Stimulated activated CD4-positive, alpha-beta T cell treated with anti-CD3 and anti-CD28 coated beads, Interleukin-2, amount 100 ng/mL, for 48 hours (primary cell): Measurements from ENCODE around the gene PRLR.

Source experiments
- DNase-seq, 2 donors: peaks; one replicate each; pipeline ENCODE4 v3.0.0-alpha.2; 2020

PRLR gene

DNA sequence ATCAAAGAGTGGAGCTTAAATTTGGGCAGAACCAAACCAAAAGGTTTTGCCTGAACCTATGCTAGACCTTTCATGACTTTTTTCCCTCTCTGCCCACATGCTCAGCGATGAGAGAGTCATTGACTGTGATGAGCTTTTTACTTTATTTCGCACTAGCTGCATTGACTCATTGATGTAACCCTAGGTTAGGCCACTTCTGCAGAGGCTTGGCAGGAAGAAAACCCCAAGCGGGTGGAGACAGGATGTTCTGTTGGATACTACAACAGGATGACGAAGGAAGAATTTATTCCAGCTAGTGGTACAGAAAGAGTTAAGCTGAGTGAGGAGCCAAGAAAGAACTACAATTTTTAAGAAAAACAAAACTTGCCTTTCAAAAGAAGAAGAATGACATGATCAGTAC is 201.0 kb downstream of the PRLR start:
- no peak for DNase-seq

DNA sequence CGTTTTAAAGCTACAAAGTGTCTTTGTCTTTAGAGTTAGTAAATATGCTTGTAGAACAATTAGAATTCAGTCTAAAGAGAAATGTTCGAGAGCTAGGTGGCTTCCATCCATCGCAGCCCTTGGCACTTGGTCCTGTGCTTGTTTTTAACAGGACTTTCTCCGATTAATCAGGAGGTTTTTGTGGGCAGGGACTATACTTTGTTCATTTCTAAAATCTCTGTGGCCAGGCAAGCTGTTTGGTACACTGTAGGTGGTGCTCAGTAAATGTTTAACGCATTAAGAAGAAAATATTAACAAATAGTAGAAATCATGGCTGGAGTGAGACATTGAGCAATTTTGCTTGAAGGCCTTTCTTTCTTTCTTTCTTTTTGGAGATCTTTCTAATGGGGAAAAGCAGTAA is 203.3 kb downstream of the PRLR start:
- DNase-seq = no peak

DNA sequence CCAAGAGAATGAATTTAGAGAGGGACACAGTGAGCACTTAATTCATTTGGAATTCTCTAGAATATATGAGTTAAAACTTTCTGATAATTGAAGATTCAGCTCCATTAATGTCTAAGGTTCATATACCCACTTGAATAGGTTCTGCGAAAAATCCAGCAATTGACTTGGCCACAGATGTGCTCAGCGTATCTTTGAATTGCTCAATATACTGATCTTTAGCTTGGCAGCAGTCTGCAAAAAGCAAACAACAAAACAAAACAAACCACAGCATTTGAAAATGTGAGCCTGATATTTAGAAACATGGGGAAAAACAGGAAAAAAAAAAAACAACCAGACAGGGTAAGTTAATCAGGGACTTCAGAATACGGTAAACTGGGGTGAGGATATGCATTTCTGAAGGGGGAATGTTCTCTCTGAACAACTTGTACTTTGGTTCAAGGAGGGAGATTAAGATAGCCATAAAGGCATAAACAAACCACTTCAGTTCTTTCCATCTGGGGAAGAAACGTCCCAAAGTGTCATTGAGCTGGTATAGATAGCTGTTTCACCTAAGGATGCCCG is 203.9 kb downstream of the PRLR start:
- no peak for DNase-seq

DNA sequence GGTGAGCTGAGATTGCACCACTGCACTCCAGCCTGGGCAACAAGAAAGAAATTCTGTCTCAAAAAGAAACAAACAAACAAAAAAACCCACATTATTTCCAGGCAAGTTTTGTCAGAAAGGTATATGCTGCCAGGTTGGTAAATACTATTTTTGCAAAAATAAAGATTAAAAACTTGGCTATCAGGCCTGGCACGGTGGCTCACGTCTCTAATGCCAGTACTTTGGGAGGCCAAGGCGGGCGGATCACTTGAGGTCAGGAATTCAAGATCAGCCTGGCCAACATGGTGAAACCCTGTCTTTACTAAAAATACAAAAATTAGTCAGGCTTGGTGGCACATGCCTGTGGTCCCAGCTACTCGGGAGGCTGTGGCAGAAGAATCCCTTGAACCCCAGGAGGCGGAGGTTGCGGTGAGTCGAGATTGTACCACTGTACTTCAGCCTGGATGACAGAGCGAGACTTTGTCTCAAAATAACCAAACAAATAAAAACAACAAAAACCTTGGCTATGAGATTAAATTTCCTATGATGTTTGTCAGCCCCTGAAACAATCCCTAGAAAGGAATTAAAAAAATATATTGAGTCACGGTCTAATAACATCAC is 205.3 kb downstream of the PRLR start:
- no peak for DNase-seq

DNA sequence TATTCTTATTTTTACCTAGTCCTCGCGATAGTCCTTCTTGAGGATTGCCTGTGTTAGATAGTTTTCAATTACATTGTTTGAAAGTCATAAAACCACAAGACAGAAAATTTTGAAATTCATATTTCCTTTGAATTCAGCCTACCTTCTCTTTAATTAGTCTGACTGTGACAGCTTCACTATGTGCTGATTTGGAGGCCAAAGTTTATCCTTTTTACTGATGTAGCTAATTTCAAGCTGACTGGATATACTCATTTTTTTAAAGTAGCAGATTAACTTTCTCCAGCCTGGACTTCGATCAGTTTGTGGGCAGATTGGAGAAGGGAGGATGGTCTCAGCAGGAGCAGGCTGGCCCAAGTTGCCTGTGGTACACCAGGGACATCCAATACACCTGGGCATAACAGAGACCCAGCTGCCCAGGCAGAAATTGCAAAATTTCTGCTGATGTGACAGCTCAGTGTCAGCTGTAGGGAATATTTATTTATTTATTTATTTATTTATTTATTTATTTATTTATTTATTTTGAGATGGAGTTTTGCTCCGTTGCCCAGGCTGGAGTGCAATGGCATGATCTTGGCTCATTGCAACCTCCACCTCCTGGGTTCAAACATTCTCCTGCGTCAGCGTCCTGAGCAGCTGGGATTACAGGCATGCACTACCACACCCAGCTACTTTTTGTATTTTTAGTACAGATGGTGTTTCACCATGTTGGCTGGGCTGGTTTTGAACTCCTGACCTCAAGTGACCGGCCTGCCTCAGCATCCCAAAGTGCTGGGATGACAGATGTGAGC is 206.7 kb downstream of the PRLR start:
- no peak for DNase-seq

DNA sequence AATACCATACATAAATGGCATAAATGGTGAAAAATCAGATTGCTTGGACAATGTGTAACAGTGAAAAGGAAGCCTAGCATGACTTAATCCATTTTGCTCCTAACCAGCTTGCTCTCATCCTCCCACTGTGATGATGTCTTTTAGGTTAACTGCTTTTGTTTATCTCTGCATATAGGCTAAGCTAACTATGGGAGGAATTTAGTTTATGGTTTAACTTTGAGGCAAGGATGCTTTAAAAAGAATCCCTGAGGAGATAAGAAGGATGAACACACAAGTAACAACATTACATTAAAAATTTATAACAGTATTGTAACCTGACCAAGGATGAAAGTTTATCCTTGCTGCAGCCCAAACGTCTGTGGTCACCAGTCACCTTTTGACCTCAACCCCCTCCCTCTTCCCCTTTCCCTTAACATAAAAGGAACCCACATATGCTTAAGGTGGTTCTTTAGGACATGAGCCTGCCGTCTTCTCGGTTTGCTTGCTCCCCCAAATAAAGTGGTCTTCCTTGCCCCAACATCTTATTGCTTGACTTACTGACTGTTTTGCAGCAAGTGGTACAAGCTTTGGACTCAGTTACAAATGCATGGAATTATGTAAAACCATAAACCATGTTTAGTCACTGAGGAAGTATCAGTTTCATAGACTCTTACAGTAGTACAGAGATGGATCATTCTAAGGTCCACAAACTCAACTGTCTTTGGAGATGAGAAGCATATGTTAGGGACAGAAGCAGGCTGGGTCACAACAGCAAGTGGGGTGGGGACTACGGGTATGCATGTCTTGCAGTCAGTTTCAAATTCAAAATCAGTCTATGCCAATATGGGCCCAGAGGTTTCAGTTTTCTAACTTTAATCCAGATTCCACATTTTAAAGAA is 213.9 kb downstream of the PRLR start:
- DNase-seq = no peak

DNA sequence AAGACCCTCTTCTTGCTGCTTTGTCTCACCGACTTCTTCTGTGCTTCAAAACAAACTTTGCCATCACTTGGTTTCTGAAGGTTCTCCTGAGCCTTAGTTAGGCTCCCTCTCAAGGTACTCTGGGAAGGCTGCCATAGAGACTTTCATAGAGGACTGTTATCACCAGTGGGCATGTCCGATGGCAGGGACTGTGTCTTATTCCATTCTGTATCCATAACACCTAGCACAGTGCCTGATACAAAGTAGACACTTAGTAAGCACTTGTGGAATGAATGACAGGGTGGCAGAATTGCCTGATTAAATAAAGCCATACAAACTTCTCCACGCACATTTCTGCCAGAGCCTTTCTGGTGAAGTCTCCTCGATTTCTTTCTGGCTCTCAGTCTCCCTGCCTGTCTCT is 215.2 kb downstream of the PRLR start:
- no peak for DNase-seq

DNA sequence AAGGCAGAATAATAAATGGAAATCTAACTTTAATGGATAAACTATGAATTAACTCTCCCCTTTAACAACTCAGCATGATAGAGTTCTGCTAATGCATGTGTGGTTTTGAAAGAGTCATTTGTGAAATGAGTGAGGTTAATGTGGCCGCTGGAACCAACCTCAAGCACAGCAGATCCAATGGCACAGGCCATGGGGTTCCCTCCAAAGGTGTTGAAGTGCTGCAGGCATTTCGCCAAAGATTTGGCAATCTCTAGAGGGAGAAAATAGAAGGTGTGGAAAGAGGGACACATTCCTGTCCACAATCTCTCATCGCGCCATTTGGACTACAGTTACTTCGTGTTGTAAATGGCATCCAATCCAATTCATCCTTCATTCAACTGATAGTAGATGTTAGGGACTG is 217.5 kb downstream of the PRLR start:
- DNase-seq = no peak

DNA sequence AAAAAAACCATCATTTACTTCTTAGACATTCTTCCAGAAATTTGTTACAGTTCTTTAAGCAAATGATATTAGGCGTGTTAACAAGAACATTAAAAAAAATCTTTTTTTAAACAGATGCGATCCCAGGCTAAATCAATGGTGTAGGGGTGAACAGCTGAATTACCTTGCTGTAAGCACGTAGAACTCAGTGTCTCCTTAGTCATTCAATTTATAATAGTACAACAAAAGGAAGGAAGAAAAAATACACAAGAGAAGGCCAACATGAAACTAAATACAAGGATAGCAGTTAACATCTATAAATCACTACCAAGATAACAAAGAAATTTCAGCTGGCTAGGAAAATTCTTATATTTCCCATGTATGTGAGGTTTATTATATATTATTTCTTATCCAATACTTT is 217.9 kb downstream of the PRLR start:
- no peak for DNase-seq

DNA sequence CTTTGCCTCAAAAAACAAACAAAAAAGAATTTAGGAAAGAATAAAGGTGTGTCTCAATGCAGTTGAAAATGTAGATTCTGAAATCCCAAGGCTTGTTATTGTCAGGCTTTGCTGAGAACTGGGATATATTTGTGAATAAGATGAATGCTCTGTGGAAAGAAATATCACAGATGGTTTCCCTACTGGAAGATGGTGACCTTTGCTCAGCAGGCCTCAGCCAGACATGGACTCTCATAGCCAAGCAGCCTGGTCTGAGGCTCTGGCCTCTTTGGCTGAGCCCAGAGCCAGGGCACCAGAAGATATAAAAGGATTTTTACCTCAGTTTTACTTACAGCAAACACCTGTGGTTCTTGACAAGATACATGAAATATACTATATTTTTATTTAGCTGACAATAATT is 219.6 kb downstream of the PRLR start:
- DNase-seq = no peak

DNA sequence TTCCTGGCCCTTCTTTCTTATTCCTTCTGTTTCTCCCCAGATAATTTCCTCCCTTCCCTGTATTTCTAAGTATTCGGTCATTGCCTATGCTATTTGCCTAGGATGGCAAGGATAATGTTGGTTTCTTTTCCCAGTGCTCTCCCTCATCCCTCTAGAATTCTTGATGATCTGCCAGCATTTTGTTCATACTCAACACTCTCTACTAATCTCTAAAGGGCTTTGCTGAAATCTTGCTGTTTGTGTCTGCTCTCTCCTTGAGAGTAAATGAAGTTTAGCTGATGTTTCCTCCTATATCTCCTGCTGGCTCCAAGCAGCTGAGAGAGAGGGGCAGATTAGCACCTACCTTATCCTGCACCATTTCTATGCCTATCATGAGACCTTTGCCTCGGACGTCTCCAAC is 220.6 kb downstream of the PRLR start:
- DNase-seq = no peak

DNA sequence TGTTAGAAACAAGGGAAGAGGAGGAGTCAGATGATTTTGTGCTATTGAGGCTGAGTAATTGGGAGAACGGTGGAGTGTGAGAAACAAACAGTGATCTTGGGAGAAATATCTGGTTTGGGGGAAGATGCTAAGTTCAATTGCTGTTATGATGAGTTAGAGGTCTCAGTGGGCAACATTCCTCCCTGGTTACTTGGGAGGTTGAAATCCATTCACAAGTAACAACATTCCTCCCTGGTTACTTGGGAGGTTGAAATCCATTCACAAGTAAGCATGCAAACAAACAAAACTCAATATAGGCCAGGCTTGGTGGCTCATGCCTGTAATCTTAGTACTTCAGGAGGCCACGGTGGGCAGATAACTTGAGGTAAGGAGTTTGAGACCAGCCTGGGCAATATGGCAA is 221.3 kb downstream of the PRLR start:
- no peak for DNase-seq

DNA sequence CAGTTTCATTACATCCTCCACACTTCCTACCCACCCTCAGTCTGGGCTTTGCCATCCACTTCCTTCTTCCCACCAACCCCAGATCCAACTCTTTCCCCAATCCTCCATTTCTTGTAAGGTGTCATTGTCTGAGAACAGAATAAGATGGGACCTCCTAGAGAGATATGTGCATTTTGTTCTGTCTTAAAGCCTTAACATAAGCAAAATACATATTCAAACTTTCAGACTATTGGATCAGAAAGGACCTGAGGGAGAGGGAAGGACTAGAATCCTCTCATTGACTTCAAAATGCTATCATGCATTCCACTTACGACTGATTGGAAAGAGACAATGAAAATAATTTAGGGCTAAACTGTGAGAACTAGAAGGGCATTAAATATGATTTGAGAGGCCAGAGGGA is 225.5 kb downstream of the PRLR start:
- no peak for DNase-seq

DNA sequence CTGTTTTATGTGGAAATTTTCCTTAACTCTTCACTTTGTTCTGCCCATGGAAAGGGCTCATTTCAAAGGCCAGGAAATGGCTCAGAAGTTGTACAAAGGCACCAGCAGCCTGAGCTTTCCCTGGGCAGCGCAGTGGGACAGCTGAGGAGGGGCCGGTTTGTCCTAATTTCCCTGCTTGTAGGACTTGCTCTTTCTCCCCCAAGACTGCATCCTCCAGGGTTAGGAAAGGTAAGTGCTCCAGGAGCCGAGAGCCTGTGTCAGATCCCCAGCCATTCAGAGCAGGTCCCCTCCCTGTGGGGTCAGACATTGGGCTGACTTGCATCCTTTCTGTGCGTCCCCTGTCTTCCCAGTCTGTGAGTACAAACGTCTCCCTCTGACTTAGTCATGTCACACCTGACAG is 226.1 kb downstream of the PRLR start:
- DNase-seq = no peak

DNA sequence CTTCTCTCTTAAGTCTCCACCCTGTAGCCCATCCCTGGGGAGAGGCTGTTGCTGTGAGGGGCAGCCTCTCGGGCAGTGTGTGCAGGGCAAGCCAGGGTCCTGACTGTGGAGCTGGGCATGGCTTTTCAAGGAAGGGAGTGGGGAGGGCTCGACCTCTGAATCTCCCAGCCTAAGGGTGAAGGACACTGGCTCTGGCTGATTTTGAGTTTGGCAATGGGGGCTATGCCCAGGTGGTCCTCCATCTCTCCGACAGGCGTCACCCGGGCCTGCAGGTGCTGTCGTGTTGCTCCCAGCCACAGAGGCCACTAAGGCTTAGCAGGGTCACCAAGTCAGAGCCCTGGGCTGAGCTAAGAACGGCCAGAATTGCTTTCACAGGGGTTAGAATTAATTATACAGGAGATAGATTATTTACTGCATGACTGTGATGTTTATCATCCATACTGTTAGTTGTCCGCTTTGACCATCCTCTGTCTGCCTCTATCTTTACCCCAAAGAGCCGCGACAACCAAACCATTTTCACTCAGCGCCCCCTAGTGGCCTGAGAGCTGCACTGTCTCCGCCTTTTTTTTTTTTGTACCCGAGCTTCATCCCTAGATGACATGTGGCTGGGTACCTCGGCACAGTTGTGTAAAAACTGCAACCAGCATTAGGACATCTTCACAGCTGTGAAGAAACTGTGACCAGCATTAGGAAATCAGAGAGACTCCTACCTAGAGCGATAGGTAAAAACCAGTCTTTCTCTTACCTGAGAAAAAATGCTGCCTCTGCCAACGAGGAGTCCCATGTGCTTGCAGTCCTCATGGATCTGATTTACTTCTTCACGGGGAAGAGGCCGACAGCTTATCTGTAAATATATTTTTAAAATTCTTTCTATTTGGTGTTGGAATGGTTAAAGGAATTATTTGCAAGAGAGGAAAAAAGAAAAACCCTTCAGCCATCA is 227.0 kb downstream of the PRLR start:
- DNase-seq = peak; percentile 67 to 72

DNA sequence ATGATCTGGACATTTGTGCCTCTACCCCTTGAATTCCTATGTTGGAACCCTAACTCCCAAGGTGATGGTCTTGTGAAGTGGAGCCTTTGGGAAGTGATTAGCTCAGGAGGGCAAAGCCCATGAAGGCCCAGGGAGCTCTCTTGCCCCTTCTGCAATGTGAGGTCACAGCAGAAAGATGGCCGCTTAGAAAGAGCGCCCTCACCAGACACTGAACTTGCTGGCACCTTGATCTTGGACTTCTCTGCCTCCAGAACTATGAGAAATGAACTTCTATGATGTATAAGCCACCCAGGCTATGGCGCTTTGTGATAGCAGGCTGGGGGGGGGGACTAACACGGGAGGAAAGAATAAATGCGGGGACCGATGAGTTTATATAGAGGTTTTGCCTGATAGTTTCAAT is 227.8 kb downstream of the PRLR start:
- no peak for DNase-seq

DNA sequence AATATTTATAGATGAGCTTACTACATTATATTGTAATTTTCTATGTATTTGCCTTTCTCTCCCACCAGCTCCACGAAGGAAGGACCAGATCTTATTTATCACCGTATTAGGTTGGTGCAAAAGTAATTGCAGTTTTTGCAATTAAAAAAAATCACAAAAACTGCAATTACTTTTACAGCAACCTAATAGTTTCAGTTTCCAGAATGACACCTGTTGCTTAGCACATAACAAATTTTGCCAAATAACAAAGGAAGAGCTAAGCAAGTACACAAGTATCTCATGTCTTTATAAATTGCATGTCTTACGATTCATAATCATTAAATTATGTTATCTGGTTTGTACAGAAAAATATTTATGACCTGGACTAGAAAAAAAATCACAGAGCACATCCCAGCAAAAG is 228.4 kb downstream of the PRLR start:
- no peak for DNase-seq
